Endothelial cell of umbilical vein (primary cell): Measurements from ENCODE around the gene SRSF1. TPM values are rescaled to one million over a fixed set of nuclear protein-coding genes. Genes with fewer than 3 reads are reported as not detected.

Experiments used
- BruUV-seq: library from RNA; stranded (reverse); fragments of 400-500 nt; replicated peaks from 2 replicates; lab custom pipeline; 2021; lab: Mats Ljungman, UMichigan
- CTCF ChIA-PET: fragments of 300-600, 350-600 bp; sonication (Branson Sonifier 250); formaldehyde crosslinking; loops from one replicate; lab custom pipeline; 2021; ENCODE audit warnings: antibody characterized with exemption, inconsistent platforms; lab: Charles Lee
- POLR2A ChIA-PET: fragments of 300-600, 350-600 bp; sonication (Branson Sonifier 250); formaldehyde crosslinking; loops from one replicate; lab custom pipeline; 2021; ENCODE audit warnings: antibody characterized with exemption, inconsistent platforms; lab: Charles Lee
- DNase-seq: peaks from one replicate; pipeline ENCODE4 v3.0.0-alpha.2; 2011; ENCODE audit warnings: low read depth, low spot score
- FAIRE-seq: peaks from 2 replicates; lab custom pipeline; 2011; peaks lifted over from hg19 to GRCh38; lab: Jason Lieb, UNC
- H2AFZ ChIP-seq: 2 replicates; pipeline ENCODE4 v1.6.0; 2012; ENCODE audit warnings: low read depth, low read length, control low read depth, inconsistent platforms
- H3K27ac ChIP-seq: 2 replicates; pipeline ENCODE4 v1.5.1; 2011; ENCODE audit warnings: low read depth, mild to moderate bottlenecking, control low read depth, low read length, moderate library complexity; ENCODE audit not compliant: insufficient read depth
- H3K27me3 ChIP-seq, 2 experiments: 2 replicates each; pipeline versions ENCODE4 v1.6.0 to v1.6.1; 2011; ENCODE audit warnings: low read length in 2 of 2, mixed read lengths in 1 of 2; ENCODE audit not compliant: control insufficient read depth in 2 of 2, insufficient read depth in 2 of 2
- H3K36me3 ChIP-seq, 2 experiments: 2 replicates in 1 of 2; 3 replicates in 1 of 2; pipeline ENCODE4 v1.5.1; 2011; ENCODE audit warnings: low read length in 2 of 2, mild to moderate bottlenecking in 1 of 2, moderate library complexity in 1 of 2; ENCODE audit not compliant: control insufficient read depth in 2 of 2, insufficient read depth in 2 of 2; ENCODE audit errors: extremely low read depth in 1 of 2
- H3K4me1 ChIP-seq: 3 replicates; pipeline ENCODE4 v1.5.1; 2011; ENCODE audit warnings: mild to moderate bottlenecking, low read length; ENCODE audit not compliant: control insufficient read depth, insufficient read depth; ENCODE audit errors: extremely low read depth
- H3K4me2 ChIP-seq: 2 replicates; pipeline ENCODE4 v1.6.1; 2011; ENCODE audit warnings: low read length, control low read depth, mixed read lengths; ENCODE audit not compliant: insufficient read depth
- H3K4me3 ChIP-seq, 3 experiments: fragments of 200-600 bp in 1 of 3; sonication (generic), shearing (Covaris generic) in 1 of 3; replicated peaks in 1 of 3; 2 replicates each; pipeline ENCODE4 v1.5.1; 2011 to 2016; ENCODE audit warnings: control low read depth in 3 of 3, low read length in 3 of 3, mild to moderate bottlenecking in 2 of 3, inconsistent platforms in 1 of 3, low read depth in 1 of 3, moderate library complexity in 1 of 3; ENCODE audit not compliant: insufficient read depth in 1 of 3
- H3K79me2 ChIP-seq: 2 replicates; pipeline ENCODE4 v1.6.0; 2012; ENCODE audit warnings: low read length, inconsistent platforms; ENCODE audit not compliant: control insufficient read depth, insufficient read depth
- H3K9ac ChIP-seq: replicated peaks from 2 replicates; pipeline ENCODE3; 2011; ENCODE audit warnings: low read length, control low read depth; ENCODE audit not compliant: insufficient read depth; ENCODE audit errors: extremely low read depth
- H3K9me1 ChIP-seq: replicated peaks from 3 replicates; pipeline ENCODE4 v1.6.0; 2011; ENCODE audit warnings: mild to moderate bottlenecking, low read length; ENCODE audit not compliant: control insufficient read depth, insufficient read depth; ENCODE audit errors: extremely low read depth
- H3K9me3 ChIP-seq: replicated peaks from 2 replicates; pipeline ENCODE4 v1.5.1; 2012; ENCODE audit warnings: low read length, inconsistent platforms; ENCODE audit not compliant: control insufficient read depth, insufficient read depth
- H4K20me1 ChIP-seq: replicated peaks from 2 replicates; pipeline ENCODE3; 2011; ENCODE audit warnings: mild to moderate bottlenecking, low read length; ENCODE audit not compliant: control insufficient read depth, insufficient read depth; ENCODE audit errors: extremely low read depth
- EZH2 ChIP-seq: IDR thresholded peaks from 2 replicates; pipeline ENCODE4 v1.6.1; 2012; ENCODE audit warnings: borderline replicate concordance, low read depth, mild to moderate bottlenecking, moderate library complexity, low read length, inconsistent platforms; ENCODE audit not compliant: severe bottlenecking
- FOS ChIP-seq: IDR thresholded peaks from 2 replicates; pipeline ENCODE4 v1.6.1; 2011; ENCODE audit warnings: mild to moderate bottlenecking, low read length, moderate library complexity, borderline replicate concordance; ENCODE audit not compliant: insufficient read depth
- GATA2 ChIP-seq: IDR thresholded peaks from 2 replicates; pipeline ENCODE4 v1.7.0; 2011; ENCODE audit warnings: low read depth, mild to moderate bottlenecking, moderate library complexity, mixed read lengths, low read length; ENCODE audit not compliant: insufficient read length, insufficient read depth
- JUN ChIP-seq: IDR thresholded peaks from 2 replicates; pipeline ENCODE4 v1.6.1; 2011; ENCODE audit warnings: borderline replicate concordance, low read depth; ENCODE audit not compliant: insufficient read length, insufficient read depth
- MYC ChIP-seq: IDR thresholded peaks from one replicate; pipeline ENCODE4 v1.6.1; 2011; ENCODE audit warnings: mild to moderate bottlenecking, low read depth, low read length
- POLR2A ChIP-seq: IDR thresholded peaks from 2 replicates; pipeline ENCODE4 v1.6.1; 2012; ENCODE audit warnings: low read depth, mild to moderate bottlenecking, control low read depth, low read length
- POLR2AphosphoS5 ChIP-seq: IDR thresholded peaks from 2 replicates; pipeline ENCODE4 v1.6.1; 2012; ENCODE audit warnings: low read depth, mild to moderate bottlenecking, control low read depth, low read length, moderate library complexity; ENCODE audit not compliant: insufficient read depth
- dilution Hi-C: fragments of 300-500 bp; cut with MboI; formaldehyde crosslinking; loops from one replicate; pipeline ENCODE4 v1.15.0; 2019; ENCODE audit warnings: low sequenced_read_pairs; ENCODE audit not compliant: extremely low pct_ligation_motif_present
- intact Hi-C: fragments of 100-400 bp; cut with micrococcal nuclease; formaldehyde crosslinking; loops from one replicate; pipeline ENCODE4 v1.10.0; 2022
- polyA plus RNA-seq, 4 experiments: library from polyadenylated mRNA; depleted of rRNA in 3 of 4; stranded (reverse) in 3 of 4; unstranded in 1 of 4; fragments of >200 nt; gene quantifications; 2 replicates each; pipeline versions ENCODE4 v1.2.1 to v1.2.3, GENCODE V29; 2011 to 2012; ENCODE audit warnings: missing spikeins in 1 of 4
- small RNA-seq: library from RNA; depleted of rRNA; stranded (forward); fragments of <200 nt; gene quantifications from one replicate; pipeline ENCODE3, GENCODE V24; 2012; ENCODE audit warnings: low replicate concordance, low read depth; ENCODE audit not compliant: insufficient read depth, insufficient read length
- total RNA-seq: library from RNA; stranded (reverse); gene quantifications from 2 replicates; pipeline ENCODE4 v1.2.3, GENCODE V29; 2021
- TF ChIP-seq, protein P1 (sequence below): IDR thresholded peaks from 2 replicates; pipeline ENCODE4 v1.6.1; 2011; ENCODE audit not compliant: insufficient read depth, insufficient read length
- TF ChIP-seq, protein P2 (sequence below), 2 donors: IDR thresholded peaks; 1 replicate in 1 of 2; 2 replicates in 1 of 2; pipeline ENCODE4 v1.5.1; 2011; ENCODE audit warnings: low read length in 2 of 2, mild to moderate bottlenecking in 2 of 2, moderate library complexity in 2 of 2, control low read depth in 1 of 2, inconsistent platforms in 1 of 2, low read depth in 1 of 2; ENCODE audit not compliant: insufficient read depth in 1 of 2; ENCODE audit errors: extremely low read depth in 1 of 2

The SRSF1 gene
- total and polyA plus RNA-seq, 2 donors (not counting 3 experiments of a cell fraction or from before 2014, with no cell fraction given), result 133 to 316 TPM

DNA sequence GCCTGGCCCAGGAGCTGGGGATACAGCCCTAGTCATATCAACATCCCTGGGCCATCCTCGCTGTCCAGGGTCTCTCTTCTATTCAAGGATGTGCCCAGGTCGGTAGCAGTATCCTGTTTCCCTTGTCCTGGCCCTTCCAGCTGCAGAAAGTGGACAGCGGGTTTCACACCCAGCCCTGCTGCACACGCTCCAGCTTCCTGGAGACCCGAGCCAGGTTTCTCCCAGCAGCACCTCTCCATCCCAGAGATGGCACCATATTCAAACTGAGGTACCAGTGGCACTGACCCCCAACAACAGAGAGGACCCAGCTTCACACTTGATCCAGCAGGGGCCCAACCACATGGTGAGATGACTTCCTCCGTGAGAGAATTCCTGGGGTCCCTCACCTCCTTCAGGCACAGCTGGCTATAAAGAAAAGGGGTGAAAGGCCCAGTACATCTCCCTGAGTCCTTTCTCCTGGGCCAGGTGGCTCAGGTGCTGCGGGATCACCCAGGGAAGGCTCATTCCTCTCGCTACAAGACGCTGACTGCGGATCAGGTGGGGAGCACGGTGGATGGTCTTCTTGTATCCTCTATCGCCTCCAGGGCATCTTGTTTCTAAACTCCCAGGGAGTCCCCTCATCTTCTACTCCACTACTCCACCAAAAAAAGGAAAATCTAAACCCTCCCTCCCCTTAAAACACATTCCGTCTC lies 53.2 kb downstream of the SRSF1 start:
- DNase-seq, result no peak
- Histone ChIP-seq H3K27me3 (peaks cover 2 to 6% of the 10 kb centered on the region in 2 experiments), H3K4me2 (peak overlapping the region; percentile 65), H3K9ac (peak overlapping the region; percentile 68), H3K36me3 (no peaks in the 10 kb centered on the region), H3K79me2 (peaks cover 8% of the 10 kb centered on the region), H3K4me1 (peaks cover 40% of the 10 kb centered on the region), H3K9me1 (no peaks in the 10 kb centered on the region), H3K27ac (no peak overlapping the region), H4K20me1 (no peaks in the 10 kb centered on the region), H2AFZ (no peak overlapping the region), H3K4me3 (peak overlapping the region in 2 of 3 experiments; percentile 57 to 88), H3K9me3 (no peaks in the 10 kb centered on the region)
- ChIA-PET POLR2A (interaction anchor here (0.9 to 1.1 kb wide), 3 partner anchors 18 to 79 kb away, joined by 3 to 4 read pairs (median 4); no protein-coding TSS in a partner anchor), CTCF (interaction anchor here (0.9 to 5.3 kb wide), 16 partner anchors 12 to 94 kb away, joined by 3 to 45 read pairs (median 10); no protein-coding TSS in a partner anchor)
- FAIRE-seq, result no peak
- intact Hi-C loops (loop anchor here (1.0 kb wide), 2 partner anchors 31 to 79 kb away; no protein-coding TSS in a partner anchor), dilution Hi-C loops (no loop called here)
- TSS peak; percentile 23 for BruUV-seq
- TF ChIP-seq POLR2A (no peak), MYC (no peak), FOS (no peak), JUN (no peak), GATA2 (no peak), POLR2AphosphoS5 (no peak), EZH2 (no peak)
- TF ChIP-seq, protein P1, sequence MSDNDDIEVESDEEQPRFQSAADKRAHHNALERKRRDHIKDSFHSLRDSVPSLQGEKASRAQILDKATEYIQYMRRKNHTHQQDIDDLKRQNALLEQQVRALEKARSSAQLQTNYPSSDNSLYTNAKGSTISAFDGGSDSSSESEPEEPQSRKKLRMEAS, result no peak
- TF ChIP-seq, protein P2, sequence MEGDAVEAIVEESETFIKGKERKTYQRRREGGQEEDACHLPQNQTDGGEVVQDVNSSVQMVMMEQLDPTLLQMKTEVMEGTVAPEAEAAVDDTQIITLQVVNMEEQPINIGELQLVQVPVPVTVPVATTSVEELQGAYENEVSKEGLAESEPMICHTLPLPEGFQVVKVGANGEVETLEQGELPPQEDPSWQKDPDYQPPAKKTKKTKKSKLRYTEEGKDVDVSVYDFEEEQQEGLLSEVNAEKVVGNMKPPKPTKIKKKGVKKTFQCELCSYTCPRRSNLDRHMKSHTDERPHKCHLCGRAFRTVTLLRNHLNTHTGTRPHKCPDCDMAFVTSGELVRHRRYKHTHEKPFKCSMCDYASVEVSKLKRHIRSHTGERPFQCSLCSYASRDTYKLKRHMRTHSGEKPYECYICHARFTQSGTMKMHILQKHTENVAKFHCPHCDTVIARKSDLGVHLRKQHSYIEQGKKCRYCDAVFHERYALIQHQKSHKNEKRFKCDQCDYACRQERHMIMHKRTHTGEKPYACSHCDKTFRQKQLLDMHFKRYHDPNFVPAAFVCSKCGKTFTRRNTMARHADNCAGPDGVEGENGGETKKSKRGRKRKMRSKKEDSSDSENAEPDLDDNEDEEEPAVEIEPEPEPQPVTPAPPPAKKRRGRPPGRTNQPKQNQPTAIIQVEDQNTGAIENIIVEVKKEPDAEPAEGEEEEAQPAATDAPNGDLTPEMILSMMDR (IDR thresholded peaks at IDR 0.05; ENCODE audit: extremely low read depth in 1 of 2, insufficient read depth in 1 of 2, low read depth in 1 of 2, low read length in 2 of 2), result no peak

Small RNA genes within 50 kb of the gene (small RNA-seq; reads per million reads assigned to genes)
- not detected for gene AC015813.4

Other genes starting within 250 kb of the SRSF1 start
- 40.7 and 46.2 TPM in 2 replicates for gene MRPS23, start 157.2 kb downstream of the SRSF1 start, total RNA-seq
- 27.6 and 39.9 TPM in 2 replicates for gene MRPS23, start 157.2 kb downstream of the SRSF1 start, polyA plus RNA-seq
- 27.7 and 28.5 TPM in 2 replicates for gene CUEDC1, start 51.8 kb downstream of the SRSF1 start, total RNA-seq
- 15.8 and 16.5 TPM in 2 replicates for gene CUEDC1, start 51.8 kb downstream of the SRSF1 start, polyA plus RNA-seq
- gene VEZF1, start 19.0 kb downstream of the SRSF1 start, total RNA-seq, result 58.2 and 59.0 TPM in 2 replicates
- gene VEZF1, start 19.0 kb downstream of the SRSF1 start, polyA plus RNA-seq, result 26.9 and 27.8 TPM in 2 replicates
- 17.1 and 19.0 TPM in 2 replicates for gene DYNLL2, start 76.2 kb upstream of the SRSF1 start, total RNA-seq
- 6.8 and 7.4 TPM in 2 replicates for gene DYNLL2, start 76.2 kb upstream of the SRSF1 start, polyA plus RNA-seq
- not detected in 2 replicates for gene OR4D1, start 141.1 kb upstream of the SRSF1 start, total RNA-seq
- not detected in 2 replicates for gene OR4D1, start 141.1 kb upstream of the SRSF1 start, polyA plus RNA-seq
- not detected in 2 replicates for gene OR4D2, start 159.7 kb upstream of the SRSF1 start, total RNA-seq
- gene OR4D2, start 159.7 kb upstream of the SRSF1 start, polyA plus RNA-seq, result not detected in 2 replicates
- not detected in 2 replicates for gene EPX, start 185.5 kb upstream of the SRSF1 start, total RNA-seq
- gene EPX, start 185.5 kb upstream of the SRSF1 start, polyA plus RNA-seq, result not detected in 2 replicates
- gene MKS1, start 212.0 kb upstream of the SRSF1 start, total RNA-seq, result 12.2 and 16.3 TPM in 2 replicates
- 13.2 TPM in 2 replicates for gene MKS1, start 212.0 kb upstream of the SRSF1 start, polyA plus RNA-seq
- not detected in 2 replicates for gene LPO, start 231.3 kb upstream of the SRSF1 start, total RNA-seq
- gene LPO, start 231.3 kb upstream of the SRSF1 start, polyA plus RNA-seq, result not detected in 2 replicates